Mammary epithelial cell (primary cell): ENCODE data around the gene UPK1B.

Experiments
- EZH2 ChIP-seq: IDR thresholded peaks from 2 replicates; pipeline ENCODE4 v1.6.1; 2012; ENCODE audit warnings: low read length, inconsistent platforms, borderline replicate concordance
- TF ChIP-seq, protein P1 (sequence below), 2 donors: IDR thresholded peaks in 1 of 2; conservative IDR thresholded peaks in 1 of 2; 2 replicates each; pipeline ENCODE4 v1.5.1; 2011 to 2012; ENCODE audit warnings: inconsistent platforms in 2 of 2, low read length in 2 of 2, mild to moderate bottlenecking in 2 of 2, control low read depth in 1 of 2, low read depth in 1 of 2; ENCODE audit not compliant: insufficient read depth in 1 of 2; ENCODE audit errors: extremely low read depth in 1 of 2

DNA sequence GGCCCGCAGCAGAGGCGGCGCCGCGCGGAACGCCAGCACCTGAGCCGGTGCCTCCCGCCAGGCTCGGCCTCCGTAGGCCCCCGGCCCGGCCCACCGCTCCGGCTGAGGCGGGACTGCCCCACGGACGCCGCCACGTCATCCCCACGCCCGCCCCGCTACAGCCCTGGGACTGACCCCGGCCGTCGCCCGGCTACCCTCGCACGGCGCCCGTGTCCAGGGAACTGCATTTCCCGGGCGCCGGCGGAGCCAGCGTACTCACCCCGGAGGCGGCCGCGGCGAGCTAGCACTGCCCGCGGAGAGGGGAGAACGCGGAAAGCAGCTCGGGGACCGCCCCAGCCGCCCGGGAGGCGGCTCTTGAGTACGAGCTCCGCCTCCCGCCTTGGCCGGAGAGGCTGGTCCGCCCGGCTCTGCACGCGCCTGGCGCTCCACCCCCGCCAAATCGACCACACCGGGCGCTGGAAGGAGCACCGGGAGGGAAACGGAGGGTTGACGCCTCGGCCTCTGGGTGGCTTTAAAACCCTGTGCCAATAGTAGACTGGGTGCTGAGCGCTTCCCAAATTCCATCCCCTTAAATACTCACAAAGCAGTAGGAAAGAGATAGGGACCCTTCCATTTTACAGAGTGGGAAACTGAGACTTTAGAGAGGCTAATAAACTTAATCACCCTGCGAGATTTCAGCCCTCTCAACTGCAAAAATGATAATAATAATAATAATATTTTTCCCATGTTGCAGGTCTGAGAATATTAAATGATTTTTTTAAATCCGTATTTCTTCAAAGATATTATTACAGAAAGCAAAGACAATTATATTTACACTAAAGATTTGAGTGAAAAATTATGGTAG, 67.4 kb downstream of the UPK1B start, which contains the start of gene B4GALT4:
- TF ChIP-seq, protein P1, sequence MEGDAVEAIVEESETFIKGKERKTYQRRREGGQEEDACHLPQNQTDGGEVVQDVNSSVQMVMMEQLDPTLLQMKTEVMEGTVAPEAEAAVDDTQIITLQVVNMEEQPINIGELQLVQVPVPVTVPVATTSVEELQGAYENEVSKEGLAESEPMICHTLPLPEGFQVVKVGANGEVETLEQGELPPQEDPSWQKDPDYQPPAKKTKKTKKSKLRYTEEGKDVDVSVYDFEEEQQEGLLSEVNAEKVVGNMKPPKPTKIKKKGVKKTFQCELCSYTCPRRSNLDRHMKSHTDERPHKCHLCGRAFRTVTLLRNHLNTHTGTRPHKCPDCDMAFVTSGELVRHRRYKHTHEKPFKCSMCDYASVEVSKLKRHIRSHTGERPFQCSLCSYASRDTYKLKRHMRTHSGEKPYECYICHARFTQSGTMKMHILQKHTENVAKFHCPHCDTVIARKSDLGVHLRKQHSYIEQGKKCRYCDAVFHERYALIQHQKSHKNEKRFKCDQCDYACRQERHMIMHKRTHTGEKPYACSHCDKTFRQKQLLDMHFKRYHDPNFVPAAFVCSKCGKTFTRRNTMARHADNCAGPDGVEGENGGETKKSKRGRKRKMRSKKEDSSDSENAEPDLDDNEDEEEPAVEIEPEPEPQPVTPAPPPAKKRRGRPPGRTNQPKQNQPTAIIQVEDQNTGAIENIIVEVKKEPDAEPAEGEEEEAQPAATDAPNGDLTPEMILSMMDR (conservative IDR thresholded peaks at IDR 0.05 in 1 of 2, IDR thresholded peaks at IDR 0.05 in 1 of 2; ENCODE audit: extremely low read depth in 1 of 2, insufficient read depth in 1 of 2, low read depth in 1 of 2, low read length in 2 of 2), result no peak
- TF ChIP-seq EZH2, result no peak
